ENCODE results near the gene ADAM33.

GRCh38 chr20:3702611-3703391 is 21.0 kb upstream of the ADAM33 start:
- TF ChIP-seq CTCF (IDR thresholded peaks at IDR 0.05) (no peak), POLR2A (IDR thresholded peaks at IDR 0.05) (no peak), POLR2AphosphoS5 (IDR thresholded peaks at IDR 0.05) (no peak)
